Activated CD4-positive, CD25-positive, alpha-beta regulatory T cell treated with anti-CD3 and anti-CD28 coated beads, Interleukin-2, amount 50 U/mL, for 16 hours (primary cell): ENCODE results near the gene PGBD2.
"Not testable (repeated sequence)": the region's sequence is repeated elsewhere in the genome, so short reads cannot be mapped to it uniquely, and the experiment has no call there.

ENCODE experiments used
- DNase-seq: peaks from one replicate; pipeline ENCODE4 v3.0.0-alpha.2; 2020; ENCODE audit warnings: low read depth, low spot score

PGBD2 gene

GRCh38 chr1:248926401-248927182 lies 20.6 kb downstream of the PGBD2 start:
- no peak for DNase-seq

GRCh38 chr1:248927283-248927682 lies 21.2 kb downstream of the PGBD2 start:
- DNase-seq, result not testable (repeated sequence)

GRCh38 chr1:248928122-248928521 lies 22.1 kb downstream of the PGBD2 start:
- not testable (repeated sequence) for DNase-seq

- not testable (repeated sequence) for DNase-seq
Measured at GRCh38 chr1:248930037-248930436, 24.0 kb downstream of the PGBD2 start.

- not testable (repeated sequence) for DNase-seq
Measured at GRCh38 chr1:248938173-248938809, 32.3 kb downstream of the PGBD2 start.

GRCh38 chr1:248944134-248944999 lies 38.3 kb downstream of the PGBD2 start:
- DNase-seq, result not testable (repeated sequence)

- not testable (repeated sequence) for DNase-seq
Measured at GRCh38 chr1:248945000-248945423, 39.0 kb downstream of the PGBD2 start.

GRCh38 chr1:248945453-248945852 lies 39.4 kb downstream of the PGBD2 start:
- not testable (repeated sequence) for DNase-seq

- DNase-seq, result not testable (repeated sequence)
Measured at GRCh38 chr1:248945856-248946416, 39.9 kb downstream of the PGBD2 start.
